GM12878 (cell line): Measurements from ENCODE around the gene ARL14EP. TPM values are rescaled to one million over a fixed set of nuclear protein-coding genes. Genes with fewer than 3 reads are reported as not detected.

Experiments
- ATF2 ChIP-seq: IDR thresholded peaks from 2 replicates; pipeline ENCODE4 v1.6.1; 2012; ENCODE audit warnings: low read length, inconsistent platforms
- BCLAF1 ChIP-seq: fragments of 450-650 bp; IDR thresholded peaks from 2 replicates; pipeline ENCODE4 v1.6.1; 2017; ENCODE audit warnings: antibody characterized with exemption, mild to moderate bottlenecking, moderate library complexity
- BHLHE40 ChIP-seq, 2 experiments: fragments of 450-650 bp in 1 of 2; IDR thresholded peaks; 2 replicates each; pipeline ENCODE4 v1.6.1; 2011 to 2017; ENCODE audit warnings: low read depth in 2 of 2, borderline replicate concordance in 1 of 2, improper control_type of control experiment in 1 of 2, low read length in 1 of 2, mild to moderate bottlenecking in 1 of 2
- CEBPB ChIP-seq, 2 experiments: fragments of 150-350 bp in 1 of 2; IDR thresholded peaks; 2 replicates each; pipeline ENCODE4 v1.6.1; 2012 to 2014; ENCODE audit warnings: low read depth in 2 of 2, low read length in 2 of 2, borderline replicate concordance in 1 of 2, inconsistent platforms in 1 of 2
- CUX1 ChIP-seq: IDR thresholded peaks from 2 replicates; pipeline ENCODE4 v1.6.1; 2012; ENCODE audit warnings: improper control_type of control experiment, low read depth, low read length; ENCODE audit not compliant: insufficient replicate concordance
- GATAD2B ChIP-seq: fragments of 450-650 bp; conservative IDR thresholded peaks from 2 replicates; pipeline ENCODE4 v1.6.1; 2017; ENCODE audit warnings: low read depth, mild to moderate bottlenecking, moderate library complexity
- HDGF ChIP-seq: fragments of 450-650 bp; IDR thresholded peaks from 2 replicates; pipeline ENCODE4 v1.6.1; 2016; ENCODE audit warnings: antibody characterized with exemption
- JUND ChIP-seq: IDR thresholded peaks from 2 replicates; pipeline ENCODE4 v1.6.1; 2012; ENCODE audit warnings: low read depth, mild to moderate bottlenecking, low read length, improper control_type of control experiment, moderate library complexity
- KLF5 ChIP-seq: fragments of 450-650 bp; IDR thresholded peaks from 2 replicates; pipeline ENCODE4 v1.6.1; 2014; ENCODE audit warnings: mild to moderate bottlenecking; ENCODE audit not compliant: partially characterized antibody
- MEF2A ChIP-seq: IDR thresholded peaks from 2 replicates; pipeline ENCODE4 v1.6.1; 2011; ENCODE audit warnings: low read depth, mild to moderate bottlenecking, low read length, moderate library complexity; ENCODE audit not compliant: insufficient read depth
- PML ChIP-seq: IDR thresholded peaks from 2 replicates; pipeline ENCODE4 v1.6.1; 2012; ENCODE audit warnings: low read length, inconsistent platforms
- RFX5 ChIP-seq: IDR thresholded peaks from 2 replicates; pipeline ENCODE4 v1.6.1; 2011; ENCODE audit warnings: low read depth, low read length, improper control_type of control experiment
- STAT1 ChIP-seq: fragments of 450-650 bp; conservative IDR thresholded peaks from 2 replicates; pipeline ENCODE4 v1.6.1; 2014; ENCODE audit warnings: antibody characterized with exemption, mild to moderate bottlenecking
- TARDBP ChIP-seq: IDR thresholded peaks from 2 replicates; pipeline ENCODE4 v1.6.1; 2016; ENCODE audit warnings: borderline replicate concordance
- ZBTB40 ChIP-seq: fragments of 450-650 bp; IDR thresholded peaks from 2 replicates; pipeline ENCODE4 v1.6.1; 2016; ENCODE audit warnings: mild to moderate bottlenecking, moderate library complexity, borderline replicate concordance
- polyA plus RNA-seq, 11 experiments: library from polyadenylated mRNA; depleted of rRNA in 4 of 11; unstranded in 6 of 11; stranded (reverse) in 5 of 11; fragments of >200 nt; fragmentation: Nextera tagmentation in 4 of 11; fragmentation: Illumina TruSeq in 1 of 11; extraction: Ambion mirVana in 4 of 11; extraction: Trizol in 1 of 11; gene quantifications; 1 replicate in 1 of 11; 2 replicates in 10 of 11; pipeline versions ENCODE4 v1.2.1 to v1.2.3, GENCODE V29; 2011 to 2016; ENCODE audit warnings: inconsistent platforms in 2 of 11, missing spikeins in 2 of 11, low read depth in 1 of 11
- total RNA-seq, 4 experiments: library from RNA; depleted of rRNA in 3 of 4; stranded (reverse); fragments of >200 nt in 3 of 4; fragmentation: Illumina TruSeq in 1 of 4; extraction: Trizol in 1 of 4; gene quantifications; 2 replicates each; pipeline versions ENCODE4 v1.2.1 to v1.2.3, GENCODE V29; 2013 to 2021

ARL14EP gene
- total and polyA plus RNA-seq, 10 of the 15 experiments (the other 5 are each of a cell fraction or from before 2014, with no cell fraction given) = 18.1 to 59.8 (median 42.8) TPM

- TF ChIP-seq CEBPB (IDR thresholded peaks at IDR 0.05; ENCODE audit: borderline replicate concordance in 1 of 2, low read depth in 2 of 2, low read length in 2 of 2) (no peak), GATAD2B (no peak; the same call in 1 of the 2 replicates), STAT1 (no peak), BCLAF1 (no peak), KLF5 (no peak), JUND (peak; percentile 69; the same call in 1 of the 2 replicates), RFX5 (no peak), BHLHE40 (IDR thresholded peaks at IDR 0.05; ENCODE audit: borderline replicate concordance in 1 of 2, low read depth in 2 of 2, low read length in 1 of 2) (peak in 1 of 2 experiments; percentile 10; a peak in 1 of 4 replicates), TARDBP (no peak), ZBTB40 (no peak), ATF2 (peak; percentile 70), CUX1 (no peak), HDGF (no peak), MEF2A (0 out of 2 replicates have a peak, but pooled peaks have one; percentile 45), PML (no peak)
Observed at GRCh38 chr11:30310623-30311022, 12.3 kb upstream of the ARL14EP start (continued).
